PC-3 (cell line): ENCODE measurements around the gene DGKD. TPM values are rescaled to one million over a fixed set of nuclear protein-coding genes. Genes with fewer than 3 reads are reported as not detected.

ENCODE experiments used
- ATAC-seq: fragments of 200-7000 bp; cut with Tn5 transposase; 2 replicates; pipeline ENCODE4 v1.9.1; 2020; ENCODE audit warnings: mild to moderate bottlenecking, moderate library complexity
- BruUV-seq: library from RNA; stranded (reverse); fragments of 400-500 nt; replicated peaks from 2 replicates; lab custom pipeline; 2021; lab: Mats Ljungman, UMichigan
- CTCF ChIA-PET: fragments of 300-600 bp; sonication (Branson Sonifier 250); formaldehyde crosslinking; loops from one replicate; lab custom pipeline; 2022; ENCODE audit warnings: antibody characterized with exemption; lab: Charles Lee
- POLR2A ChIA-PET: fragments of 300-600 bp; sonication (Branson Sonifier 250); formaldehyde crosslinking; loops from one replicate; lab custom pipeline; 2022; ENCODE audit warnings: antibody characterized with exemption; ENCODE audit not compliant: unreplicated experiment; lab: Charles Lee
- DNase-seq: peaks from one replicate; pipeline ENCODE4 v3.0.0-alpha.2; 2015
- H2AFZ ChIP-seq: fragments of 300-600 bp; sonication (generic); 2 replicates; pipeline ENCODE4 v1.6.0; 2016; ENCODE audit warnings: antibody characterized with exemption, low read length
- H3F3A ChIP-seq: fragments of 300-600 bp; sonication (generic); one replicate; pipeline ENCODE4 v1.6.0; 2017; ENCODE audit warnings: antibody characterized with exemption, low read length, control low read depth, mild to moderate bottlenecking; ENCODE audit not compliant: unreplicated experiment
- H3K27ac ChIP-seq: fragments of 300-600 bp; sonication (generic); 2 replicates; pipeline ENCODE4 v1.5.1; 2016; ENCODE audit warnings: mild to moderate bottlenecking, low read length
- H3K27me3 ChIP-seq: fragments of 300-600 bp; sonication (generic); 2 replicates; pipeline ENCODE4 v1.6.1; 2016; ENCODE audit warnings: low read length, mixed read lengths
- H3K36me3 ChIP-seq: fragments of 300-600 bp; sonication (generic); 2 replicates; pipeline ENCODE4 v1.6.1; 2016; ENCODE audit warnings: low read depth, mixed run types, low read length, mixed read lengths
- H3K4me1 ChIP-seq: fragments of 300-600 bp; sonication (generic); 2 replicates; pipeline ENCODE4 v1.5.1; 2016; ENCODE audit warnings: low read length; ENCODE audit not compliant: insufficient read depth
- H3K4me2 ChIP-seq: fragments of 300-600 bp; sonication (generic); 2 replicates; pipeline ENCODE4 v1.6.0; 2016; ENCODE audit warnings: low read length
- H3K4me3 ChIP-seq: fragments of 300-600 bp; sonication (generic); 2 replicates; pipeline ENCODE4 v1.5.1; 2016; ENCODE audit warnings: mild to moderate bottlenecking, low read length, mixed read lengths
- H3K79me2 ChIP-seq: fragments of 300-600 bp; sonication (generic); 2 replicates; pipeline ENCODE4 v1.6.1; 2017; ENCODE audit warnings: low read length, mixed read lengths
- H3K9ac ChIP-seq: fragments of 300-600 bp; sonication (generic); 2 replicates; pipeline ENCODE4 v1.6.0; 2016; ENCODE audit warnings: mild to moderate bottlenecking, low read length
- H3K9me2 ChIP-seq: fragments of 300-600 bp; sonication (generic); replicated peaks from 2 replicates; pipeline ENCODE4 v1.6.1; 2016; ENCODE audit warnings: mixed run types, low read length, mixed read lengths
- H3K9me3 ChIP-seq: fragments of 300-600 bp; sonication (generic); 2 replicates; pipeline ENCODE4 v1.6.1; 2016; ENCODE audit warnings: low read length, mixed read lengths
- H4K20me1 ChIP-seq: fragments of 300-600 bp; sonication (generic); 2 replicates; pipeline ENCODE4 v1.6.1; 2016; ENCODE audit warnings: low read length, mixed read lengths
- EZH2 ChIP-seq: fragments of 300-600 bp; sonication (generic); IDR thresholded peaks from one replicate; pipeline ENCODE4 v1.6.1; 2017; ENCODE audit warnings: antibody characterized with exemption, mild to moderate bottlenecking, low read length; ENCODE audit not compliant: unreplicated experiment
- EZH2phosphoT487 ChIP-seq: fragments of 300-600 bp; sonication (generic); IDR thresholded peaks from 2 replicates; pipeline ENCODE4 v1.6.1; 2018; ENCODE audit warnings: mild to moderate bottlenecking, antibody characterized with exemption, low read length, borderline replicate concordance
- intact Hi-C: fragments of 100-400 bp; cut with micrococcal nuclease; formaldehyde crosslinking; loops from 2 replicates; pipeline ENCODE4 v1.9.0; 2023
- total RNA-seq: library from RNA; depleted of rRNA; stranded (reverse); fragments of >200 nt; gene quantifications from 2 replicates; pipeline ENCODE4 v1.2.3, GENCODE V29; 2014
- TF ChIP-seq, protein P1 (sequence below): fragments of 300-600 bp; sonication (generic); conservative IDR thresholded peaks from 2 replicates; pipeline ENCODE4 v1.5.1; 2017; ENCODE audit warnings: antibody characterized with exemption, low read depth, mild to moderate bottlenecking, low read length

Gene DGKD
- total RNA-seq, 1 experiment from 2014 or later = 23.3 TPM

DNA sequence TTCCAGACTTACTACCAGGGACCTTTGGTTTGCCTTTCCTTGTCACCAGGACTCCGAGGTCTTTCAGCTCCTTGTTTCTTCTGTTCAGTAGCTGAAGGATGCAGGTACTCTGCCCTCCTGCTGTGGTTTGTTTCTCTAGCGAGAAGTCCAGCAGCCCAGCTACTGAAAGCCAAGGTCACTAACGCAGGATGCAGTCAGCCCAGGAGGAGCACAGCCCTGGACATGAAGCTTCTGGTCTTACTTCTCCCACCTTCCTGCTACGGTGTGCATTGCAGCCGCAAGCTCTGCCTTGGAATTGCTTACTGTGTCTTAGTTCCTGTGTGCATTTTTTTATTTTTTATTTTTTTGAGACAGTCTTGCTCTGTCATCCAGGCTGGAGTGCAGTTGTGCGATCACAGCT lies 62.4 kb downstream of the DGKD start:
- Histone ChIP-seq H3K27ac (peak overlapping the region; percentile 98), H3K9me3 (peaks cover 2% of the 10 kb centered on the region), H3F3A (no peaks in the 10 kb centered on the region), H3K79me2 (peaks cover 71% of the 10 kb centered on the region), H3K36me3 (0 out of 2 replicates have a peak, but pooled peaks cover 4% of the 10 kb centered on the region), H3K27me3 (no peaks in the 10 kb centered on the region), H3K4me3 (no peak overlapping the region), H3K9ac (no peak overlapping the region), H3K9me2 (no peaks in the 10 kb centered on the region), H3K4me2 (peak overlapping the region; percentile 4; the same call in 1 of the 2 replicates), H3K4me1 (peaks cover 87% of the 10 kb centered on the region), H4K20me1 (no peaks in the 10 kb centered on the region), H2AFZ (no peak overlapping the region)
- intact Hi-C loops = loop anchor here (10.0 kb wide), 1 partner anchor 1608 kb away; no protein-coding TSS in a partner anchor
- DNase-seq = no peak
- no TSS peak for BruUV-seq
- POLR2A ChIA-PET = no interaction called here
- no peak for ATAC-seq
- no peak for TF ChIP-seq EZH2phosphoT487
- CTCF ChIA-PET = interaction anchor here (0.6 kb wide), 1 partner anchor 27 kb away, joined by 3 read pairs; no protein-coding TSS in a partner anchor

- TF ChIP-seq, protein P1, sequence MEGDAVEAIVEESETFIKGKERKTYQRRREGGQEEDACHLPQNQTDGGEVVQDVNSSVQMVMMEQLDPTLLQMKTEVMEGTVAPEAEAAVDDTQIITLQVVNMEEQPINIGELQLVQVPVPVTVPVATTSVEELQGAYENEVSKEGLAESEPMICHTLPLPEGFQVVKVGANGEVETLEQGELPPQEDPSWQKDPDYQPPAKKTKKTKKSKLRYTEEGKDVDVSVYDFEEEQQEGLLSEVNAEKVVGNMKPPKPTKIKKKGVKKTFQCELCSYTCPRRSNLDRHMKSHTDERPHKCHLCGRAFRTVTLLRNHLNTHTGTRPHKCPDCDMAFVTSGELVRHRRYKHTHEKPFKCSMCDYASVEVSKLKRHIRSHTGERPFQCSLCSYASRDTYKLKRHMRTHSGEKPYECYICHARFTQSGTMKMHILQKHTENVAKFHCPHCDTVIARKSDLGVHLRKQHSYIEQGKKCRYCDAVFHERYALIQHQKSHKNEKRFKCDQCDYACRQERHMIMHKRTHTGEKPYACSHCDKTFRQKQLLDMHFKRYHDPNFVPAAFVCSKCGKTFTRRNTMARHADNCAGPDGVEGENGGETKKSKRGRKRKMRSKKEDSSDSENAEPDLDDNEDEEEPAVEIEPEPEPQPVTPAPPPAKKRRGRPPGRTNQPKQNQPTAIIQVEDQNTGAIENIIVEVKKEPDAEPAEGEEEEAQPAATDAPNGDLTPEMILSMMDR = no peak
- TF ChIP-seq EZH2 (no peak), EZH2phosphoT487 (no peak)
- no peaks in the 10 kb centered on the region for H3K9me2 ChIP-seq
- no peak overlapping the region for H3K4me3 ChIP-seq
- H3K27ac ChIP-seq = peak overlapping the region; percentile 96
- H3K27me3 ChIP-seq = no peaks in the 10 kb centered on the region
- peaks cover 70% of the 10 kb centered on the region for H3K79me2 ChIP-seq
- DNase-seq (no peak), ATAC-seq (no peak)
- no peak overlapping the region for H3K4me2 ChIP-seq
- no peaks in the 10 kb centered on the region for H3K9me3 ChIP-seq
- no peaks in the 10 kb centered on the region for H4K20me1 ChIP-seq
- intact Hi-C loops = loop anchor here (10.0 kb wide), 1 partner anchor 1608 kb away; no protein-coding TSS in a partner anchor
- no TSS peak for BruUV-seq
- no peaks in the 10 kb centered on the region for H3F3A ChIP-seq
- H3K9ac ChIP-seq = no peak overlapping the region
- ChIA-PET POLR2A (no interaction called here), CTCF (interaction anchor here (1.6 kb wide), 1 partner anchor 13 kb away, joined by 4 read pairs; no protein-coding TSS in a partner anchor)
- H3K4me1 ChIP-seq = peaks cover 92% of the 10 kb centered on the region
- H2AFZ ChIP-seq = no peak overlapping the region
- H3K36me3 ChIP-seq = no peaks in the 10 kb centered on the region
Observed at GRCh38 chr2:233417282-233417681, 63.0 kb downstream of the DGKD start.

DNA sequence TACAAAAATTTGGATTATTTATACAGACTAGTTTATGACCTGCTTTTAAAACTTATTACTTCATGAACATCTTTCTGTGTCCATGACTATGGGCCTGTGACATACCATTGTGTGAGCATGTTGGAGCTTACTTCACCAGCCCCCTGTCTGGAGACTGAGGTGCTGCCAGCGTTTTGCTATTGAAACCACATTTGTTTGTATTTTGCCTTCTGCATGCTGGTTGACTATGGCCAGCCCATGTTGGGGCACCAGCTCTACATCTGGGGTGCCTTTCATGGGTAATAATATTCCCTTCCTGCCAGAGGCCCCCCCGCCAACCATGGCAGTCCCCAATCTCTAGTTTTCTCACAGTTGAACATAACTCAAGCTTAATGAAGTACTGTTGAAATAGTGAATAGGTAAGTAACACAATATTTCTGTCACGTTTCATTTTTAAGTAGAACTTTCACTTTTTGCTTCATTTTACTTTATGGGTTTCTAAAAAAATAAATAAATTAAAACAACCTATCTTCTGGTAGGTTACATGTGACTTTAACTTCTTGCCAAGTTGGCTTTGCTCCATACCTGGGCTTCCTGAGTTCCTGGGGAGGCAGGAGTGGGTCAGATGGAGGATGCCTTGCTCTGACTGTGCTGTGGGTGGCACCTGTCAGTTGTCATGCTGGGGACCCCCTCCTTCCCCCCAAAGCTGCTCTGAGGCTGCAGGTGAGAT lies 63.9 kb downstream of the DGKD start:
- peaks cover 3% of the 10 kb centered on the region for H3K36me3 ChIP-seq
- intact Hi-C loops = loop anchor here (10.0 kb wide), 1 partner anchor 1607 kb away; no protein-coding TSS in a partner anchor

More for the DNA sequence above, 63.9 kb downstream of the DGKD start:
- POLR2A ChIA-PET = interaction anchor here (0.6 kb wide), 1 partner anchor 166 kb away, joined by 3 read pairs; no protein-coding TSS in a partner anchor
- peaks cover 93% of the 10 kb centered on the region for H3K4me1 ChIP-seq
- DNase-seq (peak; percentile 34), ATAC-seq (no peak)
- H3K4me2 ChIP-seq = peak overlapping the region; percentile 86
- CTCF ChIA-PET = interaction anchor here (1.5 to 1.6 kb wide), 2 partner anchors 14 to 25 kb away, joined by 4 read pairs; no protein-coding TSS in a partner anchor
- H2AFZ ChIP-seq = no peak overlapping the region
- H3K9me2 ChIP-seq = no peaks in the 10 kb centered on the region
- no peaks in the 10 kb centered on the region for H3K27me3 ChIP-seq
- no peaks in the 10 kb centered on the region for H3K9me3 ChIP-seq
- peak overlapping the region; percentile 96 for H3K27ac ChIP-seq
- H3K79me2 ChIP-seq = peaks cover 77% of the 10 kb centered on the region
- peak overlapping the region; percentile 80 for H3K9ac ChIP-seq
- no peaks in the 10 kb centered on the region for H4K20me1 ChIP-seq
- peak overlapping the region; percentile 63; the same call in 1 of the 2 replicates for H3K4me3 ChIP-seq
- TF ChIP-seq, protein P1 = no peak
- TF ChIP-seq EZH2 (no peak), EZH2phosphoT487 (no peak)
- BruUV-seq = no TSS peak
- peaks cover 7% of the 10 kb centered on the region for H3F3A ChIP-seq
